Measurements from ENCODE around the gene RASD1.

The RASD1 gene

DNA sequence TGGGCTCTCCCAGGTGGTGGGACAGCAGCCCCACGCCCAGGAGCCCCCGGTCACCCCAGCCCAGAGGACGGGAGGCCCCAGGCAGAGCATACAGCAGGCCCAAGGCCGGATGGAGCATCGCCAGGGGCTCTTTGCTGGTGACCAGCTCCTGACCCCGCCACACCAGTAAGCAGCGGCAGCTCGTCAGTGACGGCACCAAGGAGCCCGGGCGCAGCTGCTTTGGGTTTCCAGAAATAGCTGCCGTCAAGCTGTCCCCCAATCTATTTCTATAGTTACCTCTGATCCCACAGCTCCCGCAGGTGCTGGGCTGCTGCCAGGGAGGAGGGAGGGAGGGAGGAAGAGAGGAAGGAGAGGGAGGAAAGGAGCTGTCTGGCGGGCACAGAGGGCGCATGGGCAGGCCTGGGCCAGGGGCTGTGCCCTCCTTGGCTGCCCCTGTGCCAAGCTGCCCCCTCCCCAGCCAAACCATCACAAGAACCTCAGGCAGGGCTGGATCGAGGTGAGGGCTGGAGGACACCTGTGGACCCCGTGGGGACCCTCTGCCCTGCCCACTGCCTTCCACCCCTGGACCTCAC is 10.8 kb upstream of the RASD1 start:
- Histone ChIP-seq H2BK5ac (ENCODE audit: low read depth, low read length, poor library complexity) (no peak overlapping the region), H3K27ac (ENCODE audit: low read depth, low read length) (no peak overlapping the region), H3K4me3 (ENCODE audit: low read depth, low read length) (no peak overlapping the region), H3K79me1 (ENCODE audit: low read length) (no peaks in the 10 kb centered on the region), H4K8ac (ENCODE audit: low read depth, low read length) (no peak overlapping the region), H2BK12ac (ENCODE audit: low read length) (no peak overlapping the region), H4K12ac (ENCODE audit: low read depth, low read length) (no peak overlapping the region), H3K4ac (ENCODE audit: low read depth, low read length) (no peak overlapping the region), H2AK5ac (ENCODE audit: low read length) (no peak overlapping the region), H3K23ac (ENCODE audit: low read length) (no peak overlapping the region), H2BK120ac (ENCODE audit: insufficient read depth, low read length, poor library complexity) (no peak overlapping the region), H3K9ac (ENCODE audit: low read length) (no peak overlapping the region), H2AFZ (ENCODE audit: insufficient read depth, low read length, poor library complexity) (no peak overlapping the region), H3K36me3 (ENCODE audit: control insufficient read depth in 1 of 2, insufficient read depth in 2 of 2, low read length in 2 of 2) (no peaks in the 10 kb centered on the region), H3K14ac (ENCODE audit: low read length) (no peak overlapping the region), H3K4me1 (ENCODE audit: control insufficient read depth in 1 of 2, insufficient read depth in 2 of 2, low read length in 2 of 2) (no peaks in the 10 kb centered on the region), H3K18ac (ENCODE audit: low read length) (no peak overlapping the region), H4K91ac (ENCODE audit: low read depth, low read length) (no peak overlapping the region), H3K79me2 (ENCODE audit: control insufficient read depth, insufficient read depth, low read length, poor library complexity) (no peaks in the 10 kb centered on the region), H3K4me2 (ENCODE audit: low read length) (no peak overlapping the region), H3K9me3 (ENCODE audit: insufficient read depth, low read depth, low read length) (peaks cover 2% of the 10 kb centered on the region), H3K27me3 (ENCODE audit: insufficient read depth, low read length) (no peaks in the 10 kb centered on the region)
- no CpG with 5 or more reads among the region's 17 CpGs for WGBS (ENCODE audit: extremely low coverage, insufficient coverage, insufficient read length)
- no peak for DNase-seq

DNA sequence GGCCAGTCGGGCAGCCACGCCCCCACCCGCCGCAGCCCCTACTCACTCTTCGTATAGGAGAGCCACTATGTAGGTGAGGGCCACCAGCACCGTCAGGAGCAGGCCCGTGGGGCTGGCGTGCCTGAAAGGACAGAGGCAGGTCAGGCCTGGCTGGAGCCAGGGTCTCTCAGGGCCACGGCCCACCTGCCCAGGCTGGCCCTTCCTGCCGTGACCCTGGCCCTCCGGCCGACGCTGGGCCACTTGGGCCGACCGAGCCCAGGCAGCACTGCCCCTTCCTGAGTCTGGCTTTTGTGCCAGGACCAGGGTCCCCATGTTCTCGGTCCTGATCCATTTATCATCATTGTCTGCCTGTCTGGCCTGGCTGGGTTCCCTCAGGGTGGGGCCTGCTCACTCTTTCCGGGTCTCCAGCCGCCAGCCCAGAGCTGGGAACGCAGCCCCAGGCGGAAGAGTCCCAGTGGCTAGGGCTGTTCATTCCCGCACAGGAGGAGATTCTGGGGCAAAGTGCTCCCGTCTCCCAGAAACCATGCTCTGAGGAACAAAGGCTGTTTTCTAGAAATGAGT is 10.1 kb upstream of the RASD1 start:
- H3K9me3 ChIP-seq (ENCODE audit: insufficient read depth, low read depth, low read length), result peaks cover 2% of the 10 kb centered on the region
- no peak overlapping the region for H3K27ac ChIP-seq (ENCODE audit: low read depth, low read length)
- no peak overlapping the region for H2AK5ac ChIP-seq (ENCODE audit: low read length)
- no peak overlapping the region for H4K8ac ChIP-seq (ENCODE audit: low read depth, low read length)
- no peak overlapping the region for H3K23ac ChIP-seq (ENCODE audit: low read length)
- no peak overlapping the region for H4K12ac ChIP-seq (ENCODE audit: low read depth, low read length)
- no peak overlapping the region for H3K18ac ChIP-seq (ENCODE audit: low read length)
- H3K4ac ChIP-seq (ENCODE audit: low read depth, low read length), result no peak overlapping the region
- no peak overlapping the region for H3K4me3 ChIP-seq (ENCODE audit: low read depth, low read length)
- H2BK5ac ChIP-seq (ENCODE audit: low read depth, low read length, poor library complexity), result no peak overlapping the region
- no peak overlapping the region for H2AFZ ChIP-seq (ENCODE audit: insufficient read depth, low read length, poor library complexity)
- H3K14ac ChIP-seq (ENCODE audit: low read length), result no peak overlapping the region
- H4K91ac ChIP-seq (ENCODE audit: low read depth, low read length), result no peak overlapping the region
- no peak for DNase-seq
- H3K27me3 ChIP-seq (ENCODE audit: insufficient read depth, low read length), result no peaks in the 10 kb centered on the region
- WGBS (ENCODE audit: extremely low coverage, insufficient coverage, insufficient read length), result no CpG with 5 or more reads among the region's 22 CpGs
- H3K79me1 ChIP-seq (ENCODE audit: low read length), result no peaks in the 10 kb centered on the region
- H2BK120ac ChIP-seq (ENCODE audit: insufficient read depth, low read length, poor library complexity), result no peak overlapping the region
- H3K4me1 ChIP-seq (ENCODE audit: control insufficient read depth in 1 of 2, insufficient read depth in 2 of 2, low read length in 2 of 2), result no peaks in the 10 kb centered on the region
- H3K9ac ChIP-seq (ENCODE audit: low read length), result no peak overlapping the region
- H2BK12ac ChIP-seq (ENCODE audit: low read length), result no peak overlapping the region
- H3K4me2 ChIP-seq (ENCODE audit: low read length), result no peak overlapping the region
- H3K79me2 ChIP-seq (ENCODE audit: control insufficient read depth, insufficient read depth, low read length, poor library complexity), result no peaks in the 10 kb centered on the region
- no peaks in the 10 kb centered on the region for H3K36me3 ChIP-seq (ENCODE audit: control insufficient read depth in 1 of 2, insufficient read depth in 2 of 2, low read length in 2 of 2)

DNA sequence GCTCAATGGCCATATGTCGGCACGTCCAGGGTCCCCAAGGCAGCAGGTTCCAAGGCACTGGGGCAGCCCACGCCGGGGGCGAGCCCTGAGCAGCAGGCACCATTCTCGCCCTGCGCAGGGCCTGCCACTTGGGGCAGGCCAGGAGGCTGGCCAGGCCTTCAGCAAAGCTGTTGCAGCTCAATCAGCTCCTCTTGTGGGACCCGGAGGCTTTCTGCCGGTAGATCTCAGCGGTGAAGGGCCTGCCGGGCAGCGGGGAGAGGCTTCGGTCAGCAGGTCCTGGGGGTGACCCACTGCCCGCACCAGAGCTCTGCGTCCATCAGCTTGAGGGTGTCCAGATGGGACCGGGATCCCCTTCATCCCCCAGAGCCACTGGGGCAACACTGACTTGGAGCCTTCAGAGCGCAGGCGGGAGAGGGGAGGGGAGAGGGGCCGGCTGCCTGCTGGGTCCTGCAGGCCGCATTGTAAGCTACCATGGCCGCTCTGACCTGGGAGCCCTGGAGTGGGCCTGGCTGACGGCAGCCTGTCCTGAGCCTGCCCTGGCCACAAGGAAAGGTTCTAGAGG is 9.5 kb upstream of the RASD1 start:
- no peak overlapping the region for H2BK120ac ChIP-seq (ENCODE audit: insufficient read depth, low read length, poor library complexity)
- H3K36me3 ChIP-seq (ENCODE audit: control insufficient read depth in 1 of 2, insufficient read depth in 2 of 2, low read length in 2 of 2), result no peaks in the 10 kb centered on the region

DNA sequence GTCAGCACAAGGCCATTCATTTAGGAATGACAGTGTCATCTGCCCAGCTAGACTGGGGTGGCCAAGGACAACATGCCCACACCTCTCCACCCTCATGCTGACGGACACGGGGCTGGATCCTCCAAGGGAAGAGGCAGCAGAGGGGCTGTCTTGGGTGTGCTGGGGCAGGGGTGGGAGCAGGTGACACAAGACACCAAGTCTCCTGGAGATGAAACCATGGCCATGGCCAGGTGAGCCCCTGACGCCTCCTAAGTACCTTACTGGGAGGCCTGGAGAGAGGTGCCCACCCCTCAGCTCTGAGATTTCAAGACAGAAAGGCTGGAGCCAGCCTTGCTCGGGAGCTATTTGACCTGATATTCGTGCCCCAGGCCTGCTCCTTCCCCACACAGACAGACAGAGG is 9.0 kb upstream of the RASD1 start:
- H3K18ac ChIP-seq (ENCODE audit: low read length), result no peak overlapping the region
- no peak overlapping the region for H3K4me3 ChIP-seq (ENCODE audit: low read depth, low read length)
- no peaks in the 10 kb centered on the region for H3K4me1 ChIP-seq (ENCODE audit: control insufficient read depth in 1 of 2, insufficient read depth in 2 of 2, low read length in 2 of 2)
- H2AFZ ChIP-seq (ENCODE audit: insufficient read depth, low read length, poor library complexity), result no peak overlapping the region
- H2AK5ac ChIP-seq (ENCODE audit: low read length), result no peak overlapping the region
- H4K91ac ChIP-seq (ENCODE audit: low read depth, low read length), result no peak overlapping the region
- no peak overlapping the region for H4K8ac ChIP-seq (ENCODE audit: low read depth, low read length)
- H2BK12ac ChIP-seq (ENCODE audit: low read length), result no peak overlapping the region
- no peak overlapping the region for H2BK5ac ChIP-seq (ENCODE audit: low read depth, low read length, poor library complexity)
- H3K23ac ChIP-seq (ENCODE audit: low read length), result no peak overlapping the region
- DNase-seq, result no peak
- no peaks in the 10 kb centered on the region for H3K79me2 ChIP-seq (ENCODE audit: control insufficient read depth, insufficient read depth, low read length, poor library complexity)
- H3K27me3 ChIP-seq (ENCODE audit: insufficient read depth, low read length), result no peaks in the 10 kb centered on the region
- no peak overlapping the region for H4K12ac ChIP-seq (ENCODE audit: low read depth, low read length)
- H3K4me2 ChIP-seq (ENCODE audit: low read length), result no peak overlapping the region
- H3K9ac ChIP-seq (ENCODE audit: low read length), result no peak overlapping the region
- H2BK120ac ChIP-seq (ENCODE audit: insufficient read depth, low read length, poor library complexity), result no peak overlapping the region
- H3K36me3 ChIP-seq (ENCODE audit: control insufficient read depth in 1 of 2, insufficient read depth in 2 of 2, low read length in 2 of 2), result no peaks in the 10 kb centered on the region
- no peak overlapping the region for H3K4ac ChIP-seq (ENCODE audit: low read depth, low read length)
- H3K14ac ChIP-seq (ENCODE audit: low read length), result no peak overlapping the region
- no peak overlapping the region for H3K27ac ChIP-seq (ENCODE audit: low read depth, low read length)
- no CpG with 5 or more reads among the region's 5 CpGs for WGBS (ENCODE audit: extremely low coverage, insufficient coverage, insufficient read length)
- H3K9me3 ChIP-seq (ENCODE audit: insufficient read depth, low read depth, low read length), result peaks cover 2% of the 10 kb centered on the region
- H3K79me1 ChIP-seq (ENCODE audit: low read length), result no peaks in the 10 kb centered on the region

More for the DNA sequence above, 9.5 kb upstream of the RASD1 start:
- H3K79me1 ChIP-seq (ENCODE audit: low read length), result no peaks in the 10 kb centered on the region
- H3K4ac ChIP-seq (ENCODE audit: low read depth, low read length), result no peak overlapping the region
- H2BK5ac ChIP-seq (ENCODE audit: low read depth, low read length, poor library complexity), result no peak overlapping the region
- no peak overlapping the region for H2AFZ ChIP-seq (ENCODE audit: insufficient read depth, low read length, poor library complexity)
- no peak for DNase-seq
- no CpG with 5 or more reads among the region's 22 CpGs for WGBS (ENCODE audit: extremely low coverage, insufficient coverage, insufficient read length)
- H3K4me1 ChIP-seq (ENCODE audit: control insufficient read depth in 1 of 2, insufficient read depth in 2 of 2, low read length in 2 of 2), result no peaks in the 10 kb centered on the region
- H3K4me3 ChIP-seq (ENCODE audit: low read depth, low read length), result no peak overlapping the region
- H2AK5ac ChIP-seq (ENCODE audit: low read length), result no peak overlapping the region
- H4K8ac ChIP-seq (ENCODE audit: low read depth, low read length), result no peak overlapping the region
- no peak overlapping the region for H4K12ac ChIP-seq (ENCODE audit: low read depth, low read length)
- no peak overlapping the region for H3K14ac ChIP-seq (ENCODE audit: low read length)
- H4K91ac ChIP-seq (ENCODE audit: low read depth, low read length), result no peak overlapping the region
- no peak overlapping the region for H3K18ac ChIP-seq (ENCODE audit: low read length)
- no peak overlapping the region for H3K4me2 ChIP-seq (ENCODE audit: low read length)
- H3K9ac ChIP-seq (ENCODE audit: low read length), result no peak overlapping the region
- H2BK12ac ChIP-seq (ENCODE audit: low read length), result no peak overlapping the region
- H3K9me3 ChIP-seq (ENCODE audit: insufficient read depth, low read depth, low read length), result peaks cover 2% of the 10 kb centered on the region
- no peak overlapping the region for H3K23ac ChIP-seq (ENCODE audit: low read length)
- H3K27ac ChIP-seq (ENCODE audit: low read depth, low read length), result no peak overlapping the region
- H3K79me2 ChIP-seq (ENCODE audit: control insufficient read depth, insufficient read depth, low read length, poor library complexity), result no peaks in the 10 kb centered on the region
- H3K27me3 ChIP-seq (ENCODE audit: insufficient read depth, low read length), result no peaks in the 10 kb centered on the region

Measured in trophoblast cell (in vitro differentiated cells and primary cell).